Muscle of leg (tissue), 11 donors: ENCODE data around the gene DNAAF1. TPM values are rescaled to one million over a fixed set of nuclear protein-coding genes. Genes with fewer than 3 reads are reported as not detected.

Experiments used
- DNase-seq: peaks from one replicate; pipeline ENCODE4 v3.0.0; 2013
- H3K27ac ChIP-seq: one replicate; pipeline ENCODE4 v1.5.1; 2013; ENCODE audit warnings: mild to moderate bottlenecking, low read length, control low read depth
- H3K27me3 ChIP-seq: one replicate; pipeline ENCODE4 v1.6.1; 2013; ENCODE audit warnings: low read length; ENCODE audit not compliant: control insufficient read depth, insufficient read depth
- H3K36me3 ChIP-seq: one replicate; pipeline ENCODE4 v1.6.1; 2013; ENCODE audit warnings: low read length; ENCODE audit not compliant: control insufficient read depth, insufficient read depth
- H3K4me1 ChIP-seq: one replicate; pipeline ENCODE4 v1.6.1; 2013; ENCODE audit warnings: low read length; ENCODE audit not compliant: control insufficient read depth, insufficient read depth
- H3K4me3 ChIP-seq: one replicate; pipeline ENCODE4 v1.5.1; 2013; ENCODE audit warnings: low read length, control low read depth
- H3K9me3 ChIP-seq: replicated peaks from 2 replicates; pipeline ENCODE4 v1.6.1; 2013; ENCODE audit warnings: low read depth, low read length; ENCODE audit not compliant: control insufficient read depth
- WGBS: methylation state at CpG from one replicate; pipeline ENCODE4 v1.1.5; 2013; ENCODE audit warnings: missing lambda C conversion rate; ENCODE audit not compliant: insufficient coverage; 5-methylcytosine and 5-hydroxymethylcytosine counted together
- polyA plus RNA-seq, 8 donors: library from polyadenylated mRNA; unstranded; fragments of 120-200 nt; gene quantifications; one replicate each; pipeline versions ENCODE4 v1.2.1 to v1.2.3, GENCODE V29; 2013; ENCODE audit warnings: inconsistent platforms in 1 of 8, low replicate concordance in 1 of 8; ENCODE audit not compliant: insufficient read length in 8 of 8, insufficient read depth in 1 of 8
- total RNA-seq: library from RNA; stranded (reverse); fragments of 120-200 nt; gene quantifications from one replicate; pipeline ENCODE4 v1.2.4, GENCODE V29; 2013

The DNAAF1 gene
- total and polyA plus RNA-seq, 9 donors, result under 0.01 to 1.1 (median 0.33) TPM

- DNase-seq, result no peak
- no peaks in the 10 kb centered on the region for H3K27me3 ChIP-seq
- 63% methylated on average over 15 of the region's 18 CpGs for WGBS
- H3K4me3 ChIP-seq, result no peak overlapping the region
- peaks cover 36% of the 10 kb centered on the region for H3K36me3 ChIP-seq
- H3K4me1 ChIP-seq, result peaks cover 17% of the 10 kb centered on the region
- H3K27ac ChIP-seq, result peak overlapping the region; percentile 55
- H3K9me3 ChIP-seq, result no peaks in the 10 kb centered on the region
Measured at GRCh38 chr16:84176192-84177053, 31.3 kb downstream of the DNAAF1 start.

GRCh38 chr16:84177741-84178073 is 32.6 kb downstream of the DNAAF1 start:
- DNase-seq, result no peak
- Histone ChIP-seq H3K4me1 (peaks cover 17% of the 10 kb centered on the region), H3K9me3 (no peaks in the 10 kb centered on the region), H3K36me3 (peaks cover 49% of the 10 kb centered on the region), H3K27ac (peak overlapping the region; percentile 47), H3K27me3 (no peaks in the 10 kb centered on the region), H3K4me3 (no peak overlapping the region)
- 100% methylated on average over 2 of the region's 9 CpGs for WGBS

- H3K36me3 ChIP-seq, result peaks cover 54% of the 10 kb centered on the region
- H3K27me3 ChIP-seq, result no peaks in the 10 kb centered on the region
- DNase-seq, result no peak
- no peak overlapping the region for H3K27ac ChIP-seq
- H3K4me1 ChIP-seq, result peaks cover 17% of the 10 kb centered on the region
- H3K4me3 ChIP-seq, result no peak overlapping the region
- H3K9me3 ChIP-seq, result no peaks in the 10 kb centered on the region
- 56% methylated on average over 10 of the region's 15 CpGs for WGBS
Measured at GRCh38 chr16:84178146-84178765, 33.1 kb downstream of the DNAAF1 start.

GRCh38 chr16:84178892-84179611 is 33.9 kb downstream of the DNAAF1 start:
- no peak for DNase-seq
- WGBS, result 86% methylated on average over 22 of the region's 28 CpGs
- peaks cover 21% of the 10 kb centered on the region for H3K4me1 ChIP-seq
- no peaks in the 10 kb centered on the region for H3K9me3 ChIP-seq
- no peaks in the 10 kb centered on the region for H3K27me3 ChIP-seq
- peaks cover 62% of the 10 kb centered on the region for H3K36me3 ChIP-seq
- H3K27ac ChIP-seq, result no peak overlapping the region
- no peak overlapping the region for H3K4me3 ChIP-seq

GRCh38 chr16:84179612-84180320 is 34.7 kb downstream of the DNAAF1 start:
- WGBS, result 78% methylated on average over 28 of the region's 33 CpGs
- no peak overlapping the region for H3K27ac ChIP-seq

GRCh38 chr16:84180519-84181140 is 35.5 kb downstream of the DNAAF1 start:
- 81% methylated on average over 19 of the region's 21 CpGs for WGBS
- no peaks in the 10 kb centered on the region for H3K27me3 ChIP-seq
- no peak overlapping the region for H3K27ac ChIP-seq
- peaks cover 74% of the 10 kb centered on the region for H3K36me3 ChIP-seq
- H3K4me1 ChIP-seq, result peaks cover 27% of the 10 kb centered on the region
- no peaks in the 10 kb centered on the region for H3K9me3 ChIP-seq
- no peak overlapping the region for H3K4me3 ChIP-seq
- no peak for DNase-seq

More at GRCh38 chr16:84179612-84180320, 34.7 kb downstream of the DNAAF1 start:
- no peak for DNase-seq
- Histone ChIP-seq H3K27me3 (no peaks in the 10 kb centered on the region), H3K4me1 (peaks cover 27% of the 10 kb centered on the region), H3K36me3 (peaks cover 70% of the 10 kb centered on the region), H3K4me3 (no peak overlapping the region), H3K9me3 (no peaks in the 10 kb centered on the region)

- DNase-seq, result no peak
- no peaks in the 10 kb centered on the region for H3K9me3 ChIP-seq
- peaks cover 74% of the 10 kb centered on the region for H3K36me3 ChIP-seq
- peaks cover 29% of the 10 kb centered on the region for H3K4me1 ChIP-seq
- H3K4me3 ChIP-seq, result no peak overlapping the region
- H3K27ac ChIP-seq, result no peak overlapping the region
- 89% methylated on average over 39 of the region's 41 CpGs for WGBS
- no peaks in the 10 kb centered on the region for H3K27me3 ChIP-seq
Measured at GRCh38 chr16:84181144-84181915, 36.2 kb downstream of the DNAAF1 start.

GRCh38 chr16:84182104-84182503 is 37.0 kb downstream of the DNAAF1 start:
- Histone ChIP-seq H3K27ac (no peak overlapping the region), H3K4me1 (peaks cover 22% of the 10 kb centered on the region), H3K9me3 (no peaks in the 10 kb centered on the region), H3K4me3 (no peak overlapping the region), H3K27me3 (no peaks in the 10 kb centered on the region), H3K36me3 (peaks cover 74% of the 10 kb centered on the region)
- DNase-seq, result no peak
- 99% methylated on average over 18 of the region's 18 CpGs for WGBS
